HepG2 (cell line): ENCODE measurements around the gene MYLK2. TPM values are rescaled to one million over a fixed set of nuclear protein-coding genes. Genes with fewer than 3 reads are reported as not detected.

Experiments
- CCAR2 ChIP-seq: fragments of 200-400 bp; formaldehyde crosslinking; optimal IDR thresholded peaks from 2 replicates; pipeline ENCODE3; 2018; ENCODE audit warnings: low read depth, mild to moderate bottlenecking, low read length, moderate library complexity
- DMTF1 ChIP-seq: sonication (generic); formaldehyde crosslinking; IDR thresholded peaks from 2 replicates; pipeline ENCODE4 v1.4.0; 2020; ENCODE audit warnings: mild to moderate bottlenecking, missing genetic modification reagents
- E2F1 ChIP-seq: sonication (generic); formaldehyde crosslinking; IDR thresholded peaks from 2 replicates; pipeline ENCODE4 v1.5.0; 2020; ENCODE audit warnings: missing genetic modification reagents
- KDM6A ChIP-seq: IDR thresholded peaks from 2 replicates; pipeline ENCODE4 v1.6.1; 2016; ENCODE audit warnings: low read depth
- TFDP1 ChIP-seq: IDR thresholded peaks from 2 replicates; pipeline ENCODE4 v1.6.1; 2016; ENCODE audit warnings: missing compliant biosample characterization, missing genetic modification reagents, borderline replicate concordance
- TOPORS ChIP-seq: sonication (generic); formaldehyde crosslinking; IDR thresholded peaks from 2 replicates; pipeline ENCODE4 v1.8.0; 2023; ENCODE audit warnings: mild to moderate bottlenecking, missing genetic modification reagents
- ZBTB40 ChIP-seq, 2 experiments: fragments of 450-650 bp in 1 of 2; sonication (generic) in 1 of 2; formaldehyde crosslinking in 1 of 2; IDR thresholded peaks; 2 replicates each; pipeline versions ENCODE4 v1.6.1 to v1.8.0; 2016 to 2022; ENCODE audit warnings: antibody characterized with exemption in 1 of 2, mild to moderate bottlenecking in 1 of 2, missing genetic modification reagents in 1 of 2
- ZNF30 ChIP-seq: sonication (generic); formaldehyde crosslinking; IDR thresholded peaks from 2 replicates; pipeline ENCODE4 v1.5.0; 2020; ENCODE audit warnings: mild to moderate bottlenecking, missing genetic modification reagents
- ZNF333 ChIP-seq: sonication (generic); formaldehyde crosslinking; IDR thresholded peaks from 2 replicates; pipeline ENCODE4 v1.4.0; 2020; ENCODE audit warnings: mild to moderate bottlenecking, missing genetic modification reagents, borderline replicate concordance
- ZNF547 ChIP-seq: sonication (generic); formaldehyde crosslinking; IDR thresholded peaks from 2 replicates; pipeline ENCODE4 v1.5.1; 2020; ENCODE audit warnings: mild to moderate bottlenecking, missing genetic modification reagents
- ZNF598 ChIP-seq: sonication (generic); formaldehyde crosslinking; IDR thresholded peaks from 2 replicates; pipeline ENCODE4 v1.5.1; 2020; ENCODE audit warnings: mild to moderate bottlenecking, missing genetic modification reagents, borderline replicate concordance
- ZNF773 ChIP-seq: sonication (generic); formaldehyde crosslinking; IDR thresholded peaks from 2 replicates; pipeline ENCODE4 v1.4.0; 2020; ENCODE audit warnings: missing genetic modification reagents, borderline replicate concordance
- polyA plus RNA-seq, 8 experiments: library from polyadenylated mRNA; depleted of rRNA in 3 of 8; stranded (reverse) in 7 of 8; unstranded in 1 of 8; fragments of >200 nt; fragmentation: Illumina TruSeq in 4 of 8; extraction: Trizol in 4 of 8; gene quantifications; 2 replicates each; pipeline versions ENCODE4 v1.2.1 to v1.2.3, GENCODE V29; 2011 to 2016; ENCODE audit warnings: low read depth in 4 of 8, missing spikeins in 1 of 8, mixed read lengths in 1 of 8; ENCODE audit not compliant: insufficient read depth in 1 of 8
- total RNA-seq, 5 experiments: library from RNA; depleted of rRNA; stranded (reverse); fragments of >200 nt; fragmentation: Illumina TruSeq; extraction: Trizol; gene quantifications; 2 replicates each; pipeline ENCODE4 v1.2.3, GENCODE V29; 2016; ENCODE audit warnings: low read depth in 1 of 5

Gene MYLK2
- total and polyA plus RNA-seq, 2 of the 13 experiments (the other 11 are each of a cell fraction or from before 2014, with no cell fraction given): 0.27 TPM; not detected in 1

GRCh38 chr20:31822421-31823330 is 3.5 kb downstream of the MYLK2 start (continued):
- TF ChIP-seq TFDP1 (CRISPR knock-in tag) (peak; percentile 42), ZNF333 (CRISPR knock-in tag) (0 out of 2 replicates have a peak, but pooled peaks have one; percentile 55), CCAR2 (no peak), KDM6A (CRISPR knock-in tag) (no peak), ZNF547 (CRISPR knock-in tag) (0 out of 2 replicates have a peak, but pooled peaks have one; percentile 60), ZNF598 (CRISPR knock-in tag) (peak; percentile 71; the same call in 1 of the 2 replicates), ZNF30 (CRISPR knock-in tag) (no peak), E2F1 (CRISPR knock-in tag) (no peak), DMTF1 (CRISPR knock-in tag) (no peak), TOPORS (CRISPR knock-in tag) (0 out of 2 replicates have a peak, but pooled peaks have one; percentile 43), ZBTB40 (IDR thresholded peaks at IDR 0.05) (no peak), ZBTB40 (CRISPR knock-in tag; IDR thresholded peaks at IDR 0.05) (peak; percentile 69; the same call in 1 of the 2 replicates), ZNF773 (CRISPR knock-in tag) (no peak)
